Lung (tissue), 16 donors: ENCODE data around the gene TCEA2. TPM values are rescaled to one million over a fixed set of nuclear protein-coding genes. Genes with fewer than 3 reads are reported as not detected.
A peak's percentile ranks its signal among the peaks of the same experiment; 100 is the strongest.

Source experiments
- ATAC-seq: fragments of 200-7000 bp; cut with Tn5 transposase; one replicate; pipeline ENCODE4 v1.9.1; 2020; ENCODE audit warnings: moderate number of reproducible peaks; ENCODE audit not compliant: insufficient read depth, low FRiP score
- DNase-seq, 3 donors: peaks; one replicate each; pipeline ENCODE4 v3.0.0-alpha.2; 2013 to 2017
- H3K27ac ChIP-seq, 2 donors: one replicate each; pipeline ENCODE4 v1.5.1; 2013; ENCODE audit warnings: mild to moderate bottlenecking in 2 of 2, moderate library complexity in 2 of 2, control low read depth in 1 of 2, inconsistent platforms in 1 of 2, low read depth in 1 of 2, low read length in 1 of 2
- H3K27me3 ChIP-seq, 3 donors: one replicate each; pipeline ENCODE4 v1.5.1; 2013; ENCODE audit warnings: low read length in 2 of 3; ENCODE audit not compliant: control insufficient read depth in 3 of 3, insufficient read depth in 3 of 3
- H3K36me3 ChIP-seq, 4 donors: one replicate each; pipeline ENCODE4 v1.5.1; 2013; ENCODE audit warnings: low read length in 4 of 4, mild to moderate bottlenecking in 1 of 4, moderate library complexity in 1 of 4; ENCODE audit not compliant: control insufficient read depth in 4 of 4, insufficient read depth in 4 of 4
- H3K4me1 ChIP-seq, 5 donors: one replicate each; pipeline ENCODE4 v1.5.1; 2013; ENCODE audit warnings: low read length in 5 of 5, mild to moderate bottlenecking in 2 of 5, moderate library complexity in 1 of 5; ENCODE audit not compliant: control insufficient read depth in 5 of 5, insufficient read depth in 5 of 5
- H3K4me3 ChIP-seq: one replicate; pipeline ENCODE4 v1.5.1; 2013; ENCODE audit warnings: mild to moderate bottlenecking, control low read depth, moderate library complexity
- H3K9ac ChIP-seq, 2 donors: one replicate each; pipeline ENCODE4 v1.5.1; 2013; ENCODE audit warnings: low read length in 2 of 2, control low read depth in 1 of 2; ENCODE audit not compliant: insufficient read depth in 1 of 2
- H3K9me3 ChIP-seq, 4 donors: one replicate each; pipeline ENCODE4 v1.5.1; 2013; ENCODE audit warnings: low read length in 3 of 4, mild to moderate bottlenecking in 1 of 4, moderate library complexity in 1 of 4; ENCODE audit not compliant: control insufficient read depth in 4 of 4, insufficient read depth in 3 of 4
- CTCF ChIP-seq: IDR thresholded peaks from 2 replicates; pipeline ENCODE4 v1.5.1; 2012; ENCODE audit warnings: mild to moderate bottlenecking; ENCODE audit errors: control extremely low read depth, extremely low read depth
- WGBS, 2 donors: extraction: QIAGEN DNeasy Blood & Tissue Kit; methylation state at CpG; one replicate each; pipeline ENCODE4 v1.1.7; 2013; 5-methylcytosine and 5-hydroxymethylcytosine counted together
- long read RNA-seq, 5 donors: transcript quantifications; one replicate each; lab custom pipeline, GENCODE V29; 2026
- polyA plus RNA-seq, 2 donors: library from polyadenylated mRNA; stranded (reverse); fragments of 200-250 nt; gene quantifications; one replicate each; pipeline ENCODE4 v1.2.1, GENCODE V29; 2013
- total RNA-seq, 2 donors: library from RNA; depleted of rRNA in 1 of 2; stranded (reverse); fragments of >200 nt in 1 of 2; gene quantifications; one replicate each; pipeline ENCODE4 v1.2.1, GENCODE V29; 2014 to 2021
- donor health status: control.
- donor health status: control.
- donor health status: Bipolar disorder and iron deficiency.
- donor health status: healthy.
- donor health status: DM: yes; HTN: yes; CAD: no.

Gene TCEA2
- total RNA-seq (10 to 100 TPM; 28.5 to 32.8 TPM), polyA plus RNA-seq (10 to 100 TPM; 18.3 to 32.9 TPM)
- long read RNA-seq, donor 1, transcript TCEA2-202 (10 exons, 1,235 nt) = major isoform, 15 of 19 reads
- long read RNA-seq, donor 1, partial matches to known transcripts = 0 of 19 reads
- long read RNA-seq, donor 1, other reads (novel, unspliced or antisense) = 0 of 19 reads
- long read RNA-seq, donor 2, transcript TCEA2-202 (10 exons, 1,235 nt) = major isoform, 11 of 12 reads
- long read RNA-seq, donor 2, partial matches to known transcripts = 0 of 12 reads
- long read RNA-seq, donor 2, other reads (novel, unspliced or antisense) = 0 of 12 reads
- long read RNA-seq, donor 3, transcript TCEA2-202 (10 exons, 1,235 nt) = major isoform, 15 of 19 reads
- long read RNA-seq, donor 3, partial matches to known transcripts = 0 of 19 reads
- long read RNA-seq, donor 3, other reads (novel, unspliced or antisense) = 0 of 19 reads
- long read RNA-seq, donor 4, transcript TCEA2-202 (10 exons, 1,235 nt) = major isoform, 10 of 19 reads
- long read RNA-seq, donor 4, partial matches to known transcripts = 5 of 19 reads
- long read RNA-seq, donor 4, other reads (novel, unspliced or antisense) = 0 of 19 reads
- long read RNA-seq, donor 5, transcript TCEA2-202 (10 exons, 1,235 nt) = major isoform, 26 of 29 reads
- long read RNA-seq, donor 5, partial matches to known transcripts = 0 of 29 reads
- long read RNA-seq, donor 5, other reads (novel, unspliced or antisense) = 0 of 29 reads

- peak; percentile 98 to 99 (median 98) for DNase-seq
- peaks cover 7 to 17% (median 13%) of the 10 kb centered on the region in 5 donors for H3K4me1 ChIP-seq
- ATAC-seq = peak; percentile 98
- H3K9ac ChIP-seq = peak within 1 kb of the TSS; percentile 73 to 80
- no peaks in the 10 kb centered on the region for H3K9me3 ChIP-seq
- WGBS, 2 donors = 7 to 10% methylated on average over 59 to 85 of the region's 85 CpGs
- H3K27me3 ChIP-seq = no peaks in the 10 kb centered on the region
- no peaks in the 10 kb centered on the region for H3K36me3 ChIP-seq
- H3K27ac ChIP-seq = peak within 1 kb of the TSS; percentile 68 to 94
- no peak for TF ChIP-seq CTCF
- peak within 1 kb of the TSS; percentile 72 for H3K4me3 ChIP-seq
These were observed at the start of gene TCEA2 for GRCh38 chr20:64062596-64063388. Gene TCEA2, plus strand, starts transcription at chr20:64063198. Its CDS starts 115 bp downstream, at chr20:64063313.

- TF ChIP-seq CTCF = no peak
- Histone ChIP-seq H3K9me3 (no peaks in the 10 kb centered on the region), H3K36me3 (peaks cover 33 to 44% (median 39%) of the 10 kb centered on the region in 4 donors), H3K27me3 (no peaks in the 10 kb centered on the region), H3K4me1 (no peaks in the 10 kb centered on the region), H3K27ac (no peak overlapping the region), H3K4me3 (no peak overlapping the region), H3K9ac (no peak overlapping the region)
- ATAC-seq = no peak
- no peak for DNase-seq
- WGBS, 2 donors = 86 to 89% methylated on average over 2 of the region's 2 CpGs
These were observed 47.4 kb upstream of the TCEA2 start for GRCh38 chr20:64015635-64016034.

- ATAC-seq (no peak), DNase-seq (no peak)
- Histone ChIP-seq H3K27ac (no peak overlapping the region), H3K4me3 (no peak overlapping the region), H3K9ac (no peak overlapping the region), H3K4me1 (no peaks in the 10 kb centered on the region), H3K36me3 (peaks cover 24 to 64% (median 38%) of the 10 kb centered on the region in 4 donors), H3K27me3 (no peaks in the 10 kb centered on the region), H3K9me3 (peaks cover 0 to 2% (median 0%) of the 10 kb centered on the region in 4 donors)
- WGBS, 2 donors = 95 to 98% methylated on average over 36 of the region's 36 CpGs
- TF ChIP-seq CTCF = no peak
These were observed 41.6 kb upstream of the TCEA2 start for GRCh38 chr20:64021124-64021975.
